Measurements from ENCODE around the gene CHST8. TPM values are rescaled to one million over a fixed set of nuclear protein-coding genes. Genes with fewer than 3 reads are reported as not detected.

CHST8 gene
- polyA plus RNA-seq, 3 donors = not detected

DNA sequence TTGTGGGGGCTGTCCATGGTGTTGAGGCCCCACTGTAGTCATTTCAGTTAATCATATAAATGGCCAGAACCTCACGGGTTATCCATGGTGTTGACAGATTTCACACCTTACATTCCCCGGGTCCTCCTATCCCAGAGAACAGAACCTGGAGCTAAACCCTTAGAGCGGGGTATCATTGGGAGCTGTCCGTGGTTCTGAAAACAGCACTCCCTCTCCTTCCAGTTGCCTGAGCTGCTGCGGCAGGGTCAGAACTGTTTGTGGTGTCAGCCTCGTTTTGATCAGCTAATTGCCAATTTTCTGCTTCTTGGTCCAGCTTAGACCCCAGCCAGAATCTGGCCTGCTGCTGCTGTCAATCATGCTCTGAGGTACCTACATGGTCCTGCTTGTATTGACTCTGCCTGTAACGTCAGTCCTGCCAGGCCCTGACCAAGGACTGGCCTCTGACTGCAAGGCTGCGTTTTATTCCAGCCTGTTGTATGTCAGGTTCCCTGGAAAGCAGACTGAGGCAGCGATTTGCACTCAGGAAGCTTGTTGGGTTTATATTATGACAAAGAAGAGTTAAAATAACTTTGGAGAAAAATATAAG, 119.2 kb downstream of the CHST8 start:
- DNase-seq = no peak
- H3K27ac Mint-ChIP-seq = no peak overlapping the region

DNA sequence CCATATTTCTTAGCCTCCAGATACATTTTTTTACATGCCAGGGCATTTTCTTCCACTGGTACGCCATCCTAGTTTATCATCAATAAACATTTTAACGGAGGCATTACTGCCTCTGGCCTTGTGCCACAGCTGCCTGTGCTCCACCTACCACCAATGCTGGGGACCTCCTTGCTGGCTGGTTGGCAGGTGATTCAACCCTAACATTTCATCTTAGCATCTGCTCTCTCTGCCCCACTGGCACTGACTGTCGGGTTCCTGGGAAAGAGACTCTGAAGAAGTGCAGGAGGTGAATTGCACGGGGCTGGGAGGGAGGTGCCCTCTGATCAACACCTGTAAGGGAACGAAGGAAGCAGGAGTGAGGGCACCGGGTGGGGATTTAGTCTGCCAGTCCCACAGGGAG, 123.5 kb downstream of the CHST8 start:
- H3K4me3 ChIP-seq (replicated peaks in 1 of 3; ENCODE audit: low read depth in 2 of 3, low read length in 3 of 3) = no peak overlapping the region
- Mint-ChIP-seq H3K9me3 (no peaks in the 10 kb centered on the region), H3K27ac (no peak overlapping the region), H3K27me3 (ENCODE audit: low read depth in 3 of 3) (peaks cover 1 to 3% (median 2%) of the 10 kb centered on the region in 3 donors), H3K4me1 (no peaks in the 10 kb centered on the region), H3K4me3 (no peak overlapping the region), H3K36me3 (no peaks in the 10 kb centered on the region)
- H3K9ac ChIP-seq (ENCODE audit: insufficient read depth, low read length, poor library complexity, severe bottlenecking) = no peak overlapping the region
- TF ChIP-seq, protein P1, sequence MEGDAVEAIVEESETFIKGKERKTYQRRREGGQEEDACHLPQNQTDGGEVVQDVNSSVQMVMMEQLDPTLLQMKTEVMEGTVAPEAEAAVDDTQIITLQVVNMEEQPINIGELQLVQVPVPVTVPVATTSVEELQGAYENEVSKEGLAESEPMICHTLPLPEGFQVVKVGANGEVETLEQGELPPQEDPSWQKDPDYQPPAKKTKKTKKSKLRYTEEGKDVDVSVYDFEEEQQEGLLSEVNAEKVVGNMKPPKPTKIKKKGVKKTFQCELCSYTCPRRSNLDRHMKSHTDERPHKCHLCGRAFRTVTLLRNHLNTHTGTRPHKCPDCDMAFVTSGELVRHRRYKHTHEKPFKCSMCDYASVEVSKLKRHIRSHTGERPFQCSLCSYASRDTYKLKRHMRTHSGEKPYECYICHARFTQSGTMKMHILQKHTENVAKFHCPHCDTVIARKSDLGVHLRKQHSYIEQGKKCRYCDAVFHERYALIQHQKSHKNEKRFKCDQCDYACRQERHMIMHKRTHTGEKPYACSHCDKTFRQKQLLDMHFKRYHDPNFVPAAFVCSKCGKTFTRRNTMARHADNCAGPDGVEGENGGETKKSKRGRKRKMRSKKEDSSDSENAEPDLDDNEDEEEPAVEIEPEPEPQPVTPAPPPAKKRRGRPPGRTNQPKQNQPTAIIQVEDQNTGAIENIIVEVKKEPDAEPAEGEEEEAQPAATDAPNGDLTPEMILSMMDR (IDR thresholded peaks at IDR 0.05) = no peak
- no peak overlapping the region for H2AFZ ChIP-seq (ENCODE audit: insufficient read depth, low read depth, low read length, poor library complexity, severe bottlenecking)
- H3K27me3 ChIP-seq (ENCODE audit: control insufficient read depth in 2 of 2, insufficient read depth in 2 of 2, low read length in 2 of 2) = no peaks in the 10 kb centered on the region
- intact Hi-C loops (cut with micrococcal nuclease) = no loop called here
- DNase-seq = no peak
- H4K20me1 ChIP-seq (ENCODE audit: insufficient read depth, low read length) = no peaks in the 10 kb centered on the region
- H3K9me3 ChIP-seq (replicated peaks in 1 of 2; ENCODE audit: control insufficient read depth in 1 of 2, insufficient read depth in 1 of 2, low read length in 2 of 2) = no peaks in the 10 kb centered on the region
- no peak overlapping the region for H3K27ac ChIP-seq (ENCODE audit: low read depth in 1 of 2, low read length in 2 of 2)
- H3K79me2 ChIP-seq (ENCODE audit: insufficient read depth, low read length) = no peaks in the 10 kb centered on the region
- no peaks in the 10 kb centered on the region for H3K4me1 ChIP-seq (ENCODE audit: control insufficient read depth in 1 of 2, insufficient read depth in 2 of 2, low read length in 2 of 2)
- WGBS (ENCODE audit: insufficient coverage) = 71% methylated on average over 3 of the region's 6 CpGs
- H3K4me2 ChIP-seq (replicated peaks; ENCODE audit: extremely low read depth, low read length, poor library complexity, severe bottlenecking) = no peak overlapping the region
- no peaks in the 10 kb centered on the region for H3K36me3 ChIP-seq (replicated peaks in 1 of 2; ENCODE audit: control insufficient read depth in 1 of 2, insufficient read depth in 2 of 2, low read length in 2 of 2)

More for the DNA sequence above, 119.2 kb downstream of the CHST8 start:
- Mint-ChIP-seq H3K9me3 (no peaks in the 10 kb centered on the region), H3K4me3 (no peak overlapping the region), H3K4me1 (no peaks in the 10 kb centered on the region), H3K27me3 (ENCODE audit: low read depth in 3 of 3) (peaks cover 0 to 2% (median 2%) of the 10 kb centered on the region in 3 donors), H3K36me3 (no peaks in the 10 kb centered on the region)
- Histone ChIP-seq H3K4me2 (replicated peaks; ENCODE audit: extremely low read depth, low read length, poor library complexity, severe bottlenecking) (no peak overlapping the region), H2AFZ (ENCODE audit: insufficient read depth, low read depth, low read length, poor library complexity, severe bottlenecking) (no peak overlapping the region), H3K4me3 (replicated peaks in 1 of 3; ENCODE audit: low read depth in 2 of 3, low read length in 3 of 3) (no peak overlapping the region), H3K4me1 (ENCODE audit: control insufficient read depth in 1 of 2, insufficient read depth in 2 of 2, low read length in 2 of 2) (no peaks in the 10 kb centered on the region), H3K9ac (ENCODE audit: insufficient read depth, low read length, poor library complexity, severe bottlenecking) (no peak overlapping the region), H3K79me2 (ENCODE audit: insufficient read depth, low read length) (no peaks in the 10 kb centered on the region), H3K9me3 (replicated peaks in 1 of 2; ENCODE audit: control insufficient read depth in 1 of 2, insufficient read depth in 1 of 2, low read length in 2 of 2) (no peaks in the 10 kb centered on the region), H3K36me3 (replicated peaks in 1 of 2; ENCODE audit: control insufficient read depth in 1 of 2, insufficient read depth in 2 of 2, low read length in 2 of 2) (no peaks in the 10 kb centered on the region), H4K20me1 (ENCODE audit: insufficient read depth, low read length) (no peaks in the 10 kb centered on the region), H3K27ac (ENCODE audit: low read depth in 1 of 2, low read length in 2 of 2) (no peak overlapping the region), H3K27me3 (ENCODE audit: control insufficient read depth in 2 of 2, insufficient read depth in 2 of 2, low read length in 2 of 2) (no peaks in the 10 kb centered on the region)
- TF ChIP-seq, protein P1 (IDR thresholded peaks at IDR 0.05) = no peak
- intact Hi-C loops (cut with micrococcal nuclease) = no loop called here
- WGBS (ENCODE audit: insufficient coverage) = 34% methylated on average over 7 of the region's 9 CpGs

Data from CD14-positive monocyte (primary cell).